ENCODE results near the gene UBE2D1.

UBE2D1 gene

GRCh38 chr10:58372607-58373441, 38.0 kb downstream of the UBE2D1 start:
- Histone ChIP-seq H3K36me3 (ENCODE audit: control insufficient read depth, insufficient read depth, low read length) (no peaks in the 10 kb centered on the region), H3K27me3 (replicated peaks; ENCODE audit: control insufficient read depth, insufficient read depth, low read length, poor library complexity, severe bottlenecking) (no peaks in the 10 kb centered on the region), H3K9me3 (ENCODE audit: control insufficient read depth, low read length) (no peaks in the 10 kb centered on the region), H3K4me1 (ENCODE audit: control insufficient read depth, insufficient read depth, low read length, poor library complexity, severe bottlenecking) (no peaks in the 10 kb centered on the region), H3K4me3 (ENCODE audit: insufficient read depth, low read depth, low read length, poor library complexity, severe bottlenecking) (no peak overlapping the region), H3K27ac (ENCODE audit: insufficient read depth, low read length, poor library complexity, severe bottlenecking) (no peak overlapping the region)
- no peak for DNase-seq

- Histone ChIP-seq H3K9me3 (ENCODE audit: control insufficient read depth, low read length) (no peaks in the 10 kb centered on the region), H3K36me3 (ENCODE audit: control insufficient read depth, insufficient read depth, low read length) (no peaks in the 10 kb centered on the region), H3K27ac (ENCODE audit: insufficient read depth, low read length, poor library complexity, severe bottlenecking) (no peak overlapping the region), H3K4me1 (ENCODE audit: control insufficient read depth, insufficient read depth, low read length, poor library complexity, severe bottlenecking) (no peaks in the 10 kb centered on the region), H3K27me3 (replicated peaks; ENCODE audit: control insufficient read depth, insufficient read depth, low read length, poor library complexity, severe bottlenecking) (no peaks in the 10 kb centered on the region), H3K4me3 (ENCODE audit: insufficient read depth, low read depth, low read length, poor library complexity, severe bottlenecking) (no peak overlapping the region)
- DNase-seq, result no peak
Measured at GRCh38 chr10:58373442-58373827, 38.6 kb downstream of the UBE2D1 start.

- H3K9me3 ChIP-seq (ENCODE audit: control insufficient read depth, low read length), result no peaks in the 10 kb centered on the region
- peaks cover 22% of the 10 kb centered on the region for H3K4me1 ChIP-seq (ENCODE audit: control insufficient read depth, insufficient read depth, low read length, poor library complexity, severe bottlenecking)
Measured at GRCh38 chr10:58382489-58382995, 47.7 kb downstream of the UBE2D1 start.

GRCh38 chr10:58384095-58384494, 49.3 kb downstream of the UBE2D1 start:
- Histone ChIP-seq H3K4me3 (ENCODE audit: insufficient read depth, low read depth, low read length, poor library complexity, severe bottlenecking) (peak overlapping the region; percentile 77), H3K27ac (ENCODE audit: insufficient read depth, low read length, poor library complexity, severe bottlenecking) (peak overlapping the region; percentile 86), H3K36me3 (ENCODE audit: control insufficient read depth, insufficient read depth, low read length) (peaks cover 14% of the 10 kb centered on the region), H3K9me3 (ENCODE audit: control insufficient read depth, low read length) (no peaks in the 10 kb centered on the region), H3K27me3 (replicated peaks; ENCODE audit: control insufficient read depth, insufficient read depth, low read length, poor library complexity, severe bottlenecking) (no peaks in the 10 kb centered on the region), H3K4me1 (ENCODE audit: control insufficient read depth, insufficient read depth, low read length, poor library complexity, severe bottlenecking) (peaks cover 22% of the 10 kb centered on the region)
- DNase-seq, result no peak

More at GRCh38 chr10:58382489-58382995, 47.7 kb downstream of the UBE2D1 start:
- DNase-seq, result no peak
- Histone ChIP-seq H3K27me3 (replicated peaks; ENCODE audit: control insufficient read depth, insufficient read depth, low read length, poor library complexity, severe bottlenecking) (no peaks in the 10 kb centered on the region), H3K4me3 (ENCODE audit: insufficient read depth, low read depth, low read length, poor library complexity, severe bottlenecking) (no peak overlapping the region), H3K36me3 (ENCODE audit: control insufficient read depth, insufficient read depth, low read length) (peaks cover 1% of the 10 kb centered on the region), H3K27ac (ENCODE audit: insufficient read depth, low read length, poor library complexity, severe bottlenecking) (no peak overlapping the region)

- no peaks in the 10 kb centered on the region for H3K9me3 ChIP-seq (ENCODE audit: control insufficient read depth, low read length)
- H3K36me3 ChIP-seq (ENCODE audit: control insufficient read depth, insufficient read depth, low read length), result peaks cover 18% of the 10 kb centered on the region
- H3K27me3 ChIP-seq (replicated peaks; ENCODE audit: control insufficient read depth, insufficient read depth, low read length, poor library complexity, severe bottlenecking), result no peaks in the 10 kb centered on the region
- peak overlapping the region; percentile 86 for H3K27ac ChIP-seq (ENCODE audit: insufficient read depth, low read length, poor library complexity, severe bottlenecking)
- no peak for DNase-seq
- H3K4me1 ChIP-seq (ENCODE audit: control insufficient read depth, insufficient read depth, low read length, poor library complexity, severe bottlenecking), result peaks cover 22% of the 10 kb centered on the region
- H3K4me3 ChIP-seq (ENCODE audit: insufficient read depth, low read depth, low read length, poor library complexity, severe bottlenecking), result peak overlapping the region; percentile 77
Measured at GRCh38 chr10:58384544-58384998, 49.8 kb downstream of the UBE2D1 start.

- Histone ChIP-seq H3K36me3 (ENCODE audit: control insufficient read depth, insufficient read depth, low read length) (peaks cover 24% of the 10 kb centered on the region), H3K4me1 (ENCODE audit: control insufficient read depth, insufficient read depth, low read length, poor library complexity, severe bottlenecking) (peaks cover 22% of the 10 kb centered on the region), H3K27ac (ENCODE audit: insufficient read depth, low read length, poor library complexity, severe bottlenecking) (peak within 1 kb of the TSS; percentile 86), H3K27me3 (replicated peaks; ENCODE audit: control insufficient read depth, insufficient read depth, low read length, poor library complexity, severe bottlenecking) (no peaks in the 10 kb centered on the region), H3K4me3 (ENCODE audit: insufficient read depth, low read depth, low read length, poor library complexity, severe bottlenecking) (peak within 1 kb of the TSS; percentile 77), H3K9me3 (ENCODE audit: control insufficient read depth, low read length) (no peaks in the 10 kb centered on the region)
- DNase-seq, result peak; percentile 92 to 94 (median 93)
Measured at GRCh38 chr10:58384999-58385783, 50.4 kb downstream of the UBE2D1 start, which contains the start of gene TFAM. TFAM (plus strand) TSS chr10:58385410; CDS start chr10:58385548, 138 bp downstream.

GRCh38 chr10:58385784-58386112, 50.9 kb downstream of the UBE2D1 start:
- Histone ChIP-seq H3K9me3 (ENCODE audit: control insufficient read depth, low read length) (no peaks in the 10 kb centered on the region), H3K4me3 (ENCODE audit: insufficient read depth, low read depth, low read length, poor library complexity, severe bottlenecking) (peak overlapping the region; percentile 77), H3K4me1 (ENCODE audit: control insufficient read depth, insufficient read depth, low read length, poor library complexity, severe bottlenecking) (peaks cover 22% of the 10 kb centered on the region), H3K27me3 (replicated peaks; ENCODE audit: control insufficient read depth, insufficient read depth, low read length, poor library complexity, severe bottlenecking) (no peaks in the 10 kb centered on the region), H3K36me3 (ENCODE audit: control insufficient read depth, insufficient read depth, low read length) (peaks cover 27% of the 10 kb centered on the region), H3K27ac (ENCODE audit: insufficient read depth, low read length, poor library complexity, severe bottlenecking) (peak overlapping the region; percentile 86)
- DNase-seq, result peak in 1 of 3 donors; percentile 6

GRCh38 chr10:58389024-58389423, 54.2 kb downstream of the UBE2D1 start:
- no peaks in the 10 kb centered on the region for H3K9me3 ChIP-seq (ENCODE audit: control insufficient read depth, low read length)
- DNase-seq, result no peak
- H3K36me3 ChIP-seq (ENCODE audit: control insufficient read depth, insufficient read depth, low read length), result peaks cover 45% of the 10 kb centered on the region
- no peak overlapping the region for H3K4me3 ChIP-seq (ENCODE audit: insufficient read depth, low read depth, low read length, poor library complexity, severe bottlenecking)
- H3K27me3 ChIP-seq (replicated peaks; ENCODE audit: control insufficient read depth, insufficient read depth, low read length, poor library complexity, severe bottlenecking), result no peaks in the 10 kb centered on the region
- peaks cover 15% of the 10 kb centered on the region for H3K4me1 ChIP-seq (ENCODE audit: control insufficient read depth, insufficient read depth, low read length, poor library complexity, severe bottlenecking)
- no peak overlapping the region for H3K27ac ChIP-seq (ENCODE audit: insufficient read depth, low read length, poor library complexity, severe bottlenecking)

- no peak for DNase-seq
- Histone ChIP-seq H3K9me3 (ENCODE audit: control insufficient read depth, low read length) (no peaks in the 10 kb centered on the region), H3K27me3 (replicated peaks; ENCODE audit: control insufficient read depth, insufficient read depth, low read length, poor library complexity, severe bottlenecking) (no peaks in the 10 kb centered on the region), H3K27ac (ENCODE audit: insufficient read depth, low read length, poor library complexity, severe bottlenecking) (no peak overlapping the region), H3K36me3 (ENCODE audit: control insufficient read depth, insufficient read depth, low read length) (peaks cover 65% of the 10 kb centered on the region), H3K4me3 (ENCODE audit: insufficient read depth, low read depth, low read length, poor library complexity, severe bottlenecking) (no peak overlapping the region), H3K4me1 (ENCODE audit: control insufficient read depth, insufficient read depth, low read length, poor library complexity, severe bottlenecking) (no peaks in the 10 kb centered on the region)
Measured at GRCh38 chr10:58393317-58393716, 58.5 kb downstream of the UBE2D1 start.

- Histone ChIP-seq H3K27ac (ENCODE audit: insufficient read depth, low read length, poor library complexity, severe bottlenecking) (no peak overlapping the region), H3K4me1 (ENCODE audit: control insufficient read depth, insufficient read depth, low read length, poor library complexity, severe bottlenecking) (no peaks in the 10 kb centered on the region), H3K36me3 (ENCODE audit: control insufficient read depth, insufficient read depth, low read length) (peaks cover 55% of the 10 kb centered on the region), H3K27me3 (replicated peaks; ENCODE audit: control insufficient read depth, insufficient read depth, low read length, poor library complexity, severe bottlenecking) (no peaks in the 10 kb centered on the region), H3K9me3 (ENCODE audit: control insufficient read depth, low read length) (no peaks in the 10 kb centered on the region), H3K4me3 (ENCODE audit: insufficient read depth, low read depth, low read length, poor library complexity, severe bottlenecking) (no peak overlapping the region)
- DNase-seq, result no peak
Measured at GRCh38 chr10:58394471-58394870, 59.7 kb downstream of the UBE2D1 start.
